Measurements from ENCODE around the gene LOXL4.

GRCh38 chr10:98267894-98268693 is at the start of gene LOXL4:
- TF ChIP-seq ZNF274 (IDR thresholded peaks at IDR 0.05; ENCODE audit: low read depth, low read length) (no peak), YY1 (IDR thresholded peaks at IDR 0.05; ENCODE audit: insufficient read depth, insufficient read length) (no peak)
